GM21825 (cell line): ENCODE measurements around the gene MAD1L1.

Experiments
- ATAC-seq: cut with Tn5 transposase; IDR thresholded peaks from one replicate; pipeline ENCODE4 v1.9.1; 2021; ENCODE audit warnings: mild to moderate bottlenecking, moderate library complexity; ENCODE audit not compliant: unreplicated experiment

MAD1L1 gene

GRCh38 chr7:1859266-1860035, 373.3 kb downstream of the MAD1L1 start:
- ATAC-seq: no peak

GRCh38 chr7:1858435-1859265, 374.1 kb downstream of the MAD1L1 start:
- ATAC-seq: no peak

- ATAC-seq: no peak
These were observed 375.0 kb downstream of the MAD1L1 start for GRCh38 chr7:1857487-1858421.

GRCh38 chr7:1856888-1857441, 375.8 kb downstream of the MAD1L1 start:
- no peak for ATAC-seq

- ATAC-seq: no peak
These were observed 376.4 kb downstream of the MAD1L1 start for GRCh38 chr7:1856161-1856887.

- no peak for ATAC-seq
These were observed 377.0 kb downstream of the MAD1L1 start for GRCh38 chr7:1855725-1856160.

- no peak for ATAC-seq
These were observed 377.6 kb downstream of the MAD1L1 start for GRCh38 chr7:1854866-1855724.

GRCh38 chr7:1853986-1854865, 378.5 kb downstream of the MAD1L1 start:
- ATAC-seq: no peak

- no peak for ATAC-seq
These were observed 379.2 kb downstream of the MAD1L1 start for GRCh38 chr7:1853431-1853985.

GRCh38 chr7:1852517-1853430, 380.0 kb downstream of the MAD1L1 start:
- ATAC-seq: no peak

- ATAC-seq: no peak
These were observed 380.8 kb downstream of the MAD1L1 start for GRCh38 chr7:1851721-1852516.

GRCh38 chr7:1850976-1851571, 381.7 kb downstream of the MAD1L1 start:
- no peak for ATAC-seq

GRCh38 chr7:1850111-1850975, 382.4 kb downstream of the MAD1L1 start:
- ATAC-seq: no peak

GRCh38 chr7:1849351-1850041, 383.2 kb downstream of the MAD1L1 start:
- no peak for ATAC-seq
